Measurements from ENCODE around the gene SMAD6. TPM values are rescaled to one million over a fixed set of nuclear protein-coding genes. Genes with fewer than 3 reads are reported as not detected.
A peak's percentile ranks its signal among the peaks of the same experiment; 100 is the strongest.

SMAD6 gene
- total RNA-seq, 2 donors from 2014 or later, result 190 to 213 TPM

- peaks cover 26% of the 10 kb centered on the region for H3K4me1 Mint-ChIP-seq
- DNase-seq, result no peak
- Histone ChIP-seq H3K27me3 (ENCODE audit: control insufficient read depth, insufficient read depth, low read length, poor library complexity, severe bottlenecking) (no peaks in the 10 kb centered on the region), H3K27ac (ENCODE audit: low read depth, low read length) (no peak overlapping the region), H3K4me3 (ENCODE audit: low read length) (no peak overlapping the region), H3K9me3 (ENCODE audit: control insufficient read depth, low read length) (peaks cover 13% of the 10 kb centered on the region), H3K36me3 (ENCODE audit: control insufficient read depth, insufficient read depth, low read length) (no peaks in the 10 kb centered on the region), H3K4me1 (ENCODE audit: control insufficient read depth, insufficient read depth, low read length) (peaks cover 9% of the 10 kb centered on the region), H3K9ac (ENCODE audit: extremely low read depth, low read length, poor library complexity, severe bottlenecking) (no peak overlapping the region)
- no peak overlapping the region for H3K4me3 Mint-ChIP-seq
- peaks cover 7% of the 10 kb centered on the region for H3K9me3 Mint-ChIP-seq
- no peaks in the 10 kb centered on the region for H3K27me3 Mint-ChIP-seq (ENCODE audit: insufficient read depth)
- 90 to 92% methylated on average over 4 to 9 of the region's 9 CpGs for WGBS, 2 experiments (ENCODE audit: insufficient coverage in 1 of 2, insufficient read length in 1 of 2)
- no peak overlapping the region for H3K27ac Mint-ChIP-seq
- no peaks in the 10 kb centered on the region for H3K36me3 Mint-ChIP-seq (ENCODE audit: low read depth)
- TF ChIP-seq, protein P1, sequence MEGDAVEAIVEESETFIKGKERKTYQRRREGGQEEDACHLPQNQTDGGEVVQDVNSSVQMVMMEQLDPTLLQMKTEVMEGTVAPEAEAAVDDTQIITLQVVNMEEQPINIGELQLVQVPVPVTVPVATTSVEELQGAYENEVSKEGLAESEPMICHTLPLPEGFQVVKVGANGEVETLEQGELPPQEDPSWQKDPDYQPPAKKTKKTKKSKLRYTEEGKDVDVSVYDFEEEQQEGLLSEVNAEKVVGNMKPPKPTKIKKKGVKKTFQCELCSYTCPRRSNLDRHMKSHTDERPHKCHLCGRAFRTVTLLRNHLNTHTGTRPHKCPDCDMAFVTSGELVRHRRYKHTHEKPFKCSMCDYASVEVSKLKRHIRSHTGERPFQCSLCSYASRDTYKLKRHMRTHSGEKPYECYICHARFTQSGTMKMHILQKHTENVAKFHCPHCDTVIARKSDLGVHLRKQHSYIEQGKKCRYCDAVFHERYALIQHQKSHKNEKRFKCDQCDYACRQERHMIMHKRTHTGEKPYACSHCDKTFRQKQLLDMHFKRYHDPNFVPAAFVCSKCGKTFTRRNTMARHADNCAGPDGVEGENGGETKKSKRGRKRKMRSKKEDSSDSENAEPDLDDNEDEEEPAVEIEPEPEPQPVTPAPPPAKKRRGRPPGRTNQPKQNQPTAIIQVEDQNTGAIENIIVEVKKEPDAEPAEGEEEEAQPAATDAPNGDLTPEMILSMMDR (conservative IDR thresholded peaks at IDR 0.05), result no peak
Measured at GRCh38 chr15:66670175-66670574, 31.9 kb upstream of the SMAD6 start.

DNA sequence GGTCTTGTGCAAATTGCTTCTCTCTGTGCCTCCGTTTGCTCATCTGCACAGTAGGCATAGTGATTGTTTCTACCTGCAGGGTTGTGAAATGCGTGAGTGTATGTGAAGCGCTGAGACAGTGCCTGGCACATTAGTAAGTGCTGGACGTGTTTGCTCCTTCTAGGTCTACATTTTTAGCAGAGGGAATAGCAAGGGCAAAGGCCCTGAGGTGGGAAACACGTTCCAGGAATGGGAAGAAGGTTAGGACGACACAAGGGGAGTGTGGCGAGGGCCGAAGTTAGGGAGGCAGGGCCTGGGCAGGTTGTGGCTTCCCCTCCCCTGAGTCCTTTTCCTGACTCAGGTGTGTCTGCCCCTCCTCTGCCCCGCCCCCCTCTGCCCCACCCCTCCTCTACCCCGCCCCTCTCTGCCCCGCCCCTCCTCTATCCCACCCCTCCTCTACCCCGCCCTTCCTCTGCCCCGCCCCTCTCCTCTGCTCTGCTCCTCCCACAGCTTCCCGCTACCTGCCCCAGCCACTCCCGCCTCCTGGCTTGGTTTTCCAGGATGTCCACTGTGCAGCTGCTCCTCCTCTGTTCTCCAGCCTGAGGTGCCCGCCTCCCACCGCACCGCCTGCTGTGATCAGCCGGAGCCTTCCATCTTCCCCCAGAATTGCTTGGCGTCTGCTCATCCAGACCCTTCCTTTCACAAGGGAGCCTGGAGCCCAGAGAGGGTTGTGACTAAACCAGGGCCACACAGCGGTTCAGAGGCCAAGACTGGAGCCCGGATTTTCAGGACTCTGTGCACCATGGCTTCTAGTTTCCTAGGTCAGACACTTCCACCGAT, 31.1 kb upstream of the SMAD6 start:
- WGBS, 2 experiments (ENCODE audit: insufficient coverage in 1 of 2, insufficient read length in 1 of 2), result 56 to 75% methylated on average over 11 to 20 of the region's 23 CpGs
- Histone ChIP-seq H3K9me3 (ENCODE audit: control insufficient read depth, low read length) (peaks cover 13% of the 10 kb centered on the region), H3K27ac (ENCODE audit: low read depth, low read length) (no peak overlapping the region), H3K27me3 (ENCODE audit: control insufficient read depth, insufficient read depth, low read length, poor library complexity, severe bottlenecking) (no peaks in the 10 kb centered on the region), H3K4me3 (ENCODE audit: low read length) (no peak overlapping the region), H3K9ac (ENCODE audit: extremely low read depth, low read length, poor library complexity, severe bottlenecking) (no peak overlapping the region), H3K4me1 (ENCODE audit: control insufficient read depth, insufficient read depth, low read length) (peaks cover 9% of the 10 kb centered on the region), H3K36me3 (ENCODE audit: control insufficient read depth, insufficient read depth, low read length) (no peaks in the 10 kb centered on the region)
- peak overlapping the region; percentile 60 for H3K27ac Mint-ChIP-seq
- TF ChIP-seq, protein P1 (conservative IDR thresholded peaks at IDR 0.05), result no peak
- DNase-seq, result peak; percentile 97
- no peaks in the 10 kb centered on the region for H3K27me3 Mint-ChIP-seq (ENCODE audit: insufficient read depth)
- peaks cover 32% of the 10 kb centered on the region for H3K4me1 Mint-ChIP-seq
- no peaks in the 10 kb centered on the region for H3K36me3 Mint-ChIP-seq (ENCODE audit: low read depth)
- peaks cover 7% of the 10 kb centered on the region for H3K9me3 Mint-ChIP-seq
- H3K4me3 Mint-ChIP-seq, result no peak overlapping the region

DNA sequence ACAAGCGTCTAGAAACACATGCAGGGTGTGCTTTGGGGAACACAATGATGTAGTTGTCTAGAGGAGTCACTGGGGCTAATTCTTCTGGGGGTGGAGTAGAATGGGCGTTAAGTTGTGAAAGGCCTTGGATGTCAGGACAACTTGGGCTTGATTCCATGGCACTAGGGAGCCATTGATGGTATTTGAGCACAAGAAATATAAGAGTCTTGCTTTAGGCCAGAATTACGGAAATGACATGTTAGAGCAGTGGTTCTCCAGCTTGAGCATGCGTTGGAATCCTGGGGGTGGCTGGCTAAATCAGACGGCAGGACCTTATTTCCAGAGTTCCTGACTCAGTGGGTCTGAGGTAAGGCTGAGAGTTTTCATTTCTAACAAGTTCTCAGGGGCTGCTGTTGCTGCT, 29.2 kb upstream of the SMAD6 start:
- peaks cover 9% of the 10 kb centered on the region for H3K4me1 ChIP-seq (ENCODE audit: control insufficient read depth, insufficient read depth, low read length)
- TF ChIP-seq, protein P1 (conservative IDR thresholded peaks at IDR 0.05), result no peak
- DNase-seq, result no peak
- no peak overlapping the region for H3K9ac ChIP-seq (ENCODE audit: extremely low read depth, low read length, poor library complexity, severe bottlenecking)
- Mint-ChIP-seq H3K4me1 (peaks cover 41% of the 10 kb centered on the region), H3K27ac (peak overlapping the region; percentile 56), H3K27me3 (ENCODE audit: insufficient read depth) (no peaks in the 10 kb centered on the region), H3K9me3 (peaks cover 2% of the 10 kb centered on the region), H3K36me3 (ENCODE audit: low read depth) (no peaks in the 10 kb centered on the region), H3K4me3 (no peak overlapping the region)
- H3K27me3 ChIP-seq (ENCODE audit: control insufficient read depth, insufficient read depth, low read length, poor library complexity, severe bottlenecking), result no peaks in the 10 kb centered on the region
- no peak overlapping the region for H3K4me3 ChIP-seq (ENCODE audit: low read length)
- H3K27ac ChIP-seq (ENCODE audit: low read depth, low read length), result peak overlapping the region; percentile 66
- WGBS, 2 experiments (ENCODE audit: insufficient coverage in 1 of 2, insufficient read length in 1 of 2), result 83 to 84% methylated on average over 4 to 5 of the region's 5 CpGs
- peaks cover 9% of the 10 kb centered on the region for H3K9me3 ChIP-seq (ENCODE audit: control insufficient read depth, low read length)
- H3K36me3 ChIP-seq (ENCODE audit: control insufficient read depth, insufficient read depth, low read length), result no peaks in the 10 kb centered on the region
